ENCODE results near the gene ASXL2.
A peak's percentile ranks its signal among the peaks of the same experiment; 100 is the strongest.

GRCh38 chr2:25700221-25700660 lies 178.0 kb downstream of the ASXL2 start:
- no peak for TF ChIP-seq SRF (IDR thresholded peaks at IDR 0.05; ENCODE audit: low read depth, low read length)
- peak; percentile 72 for TF ChIP-seq CTCF (CRISPR knock-in tag; IDR thresholded peaks at IDR 0.05)
